Measurements from ENCODE around the gene NUP62.

NUP62 gene

GRCh38 chr19:49876422-49877019 lies 52.8 kb downstream of the NUP62 start:
- in situ Hi-C loops (cut with HindIII; ENCODE audit: low sequenced_read_pairs): no loop called here
- TF ChIP-seq CTCF (IDR thresholded peaks at IDR 0.05; ENCODE audit: low read depth, low read length): no peak
- peak overlapping the region; percentile 100 for H3K4me3 ChIP-seq (ENCODE audit: low read depth, low read length)
- DNase-seq (ENCODE audit: low read depth, low spot score): peak; percentile 99

- no peak for TF ChIP-seq CTCF (IDR thresholded peaks at IDR 0.05; ENCODE audit: low read depth, low read length)
- DNase-seq (ENCODE audit: low read depth, low spot score): peak; percentile 56
- in situ Hi-C loops (cut with HindIII; ENCODE audit: low sequenced_read_pairs): no loop called here
These were observed 53.4 kb downstream of the NUP62 start for GRCh38 chr19:49875857-49876421.

GRCh38 chr19:49875177-49875576 lies 54.1 kb downstream of the NUP62 start:
- no peak for DNase-seq (ENCODE audit: low read depth, low spot score)
- TF ChIP-seq CTCF (IDR thresholded peaks at IDR 0.05; ENCODE audit: low read depth, low read length): no peak

More at GRCh38 chr19:49875857-49876421, 53.4 kb downstream of the NUP62 start:
- H3K4me3 ChIP-seq (ENCODE audit: low read depth, low read length): peak overlapping the region; percentile 100

GRCh38 chr19:49874503-49875157 lies 54.7 kb downstream of the NUP62 start:
- H3K4me3 ChIP-seq (ENCODE audit: low read depth, low read length): no peak overlapping the region
- DNase-seq (ENCODE audit: low read depth, low spot score): no peak
- in situ Hi-C loops (cut with HindIII; ENCODE audit: low sequenced_read_pairs): no loop called here
- TF ChIP-seq CTCF (IDR thresholded peaks at IDR 0.05; ENCODE audit: low read depth, low read length): no peak

More at GRCh38 chr19:49875177-49875576, 54.1 kb downstream of the NUP62 start:
- in situ Hi-C loops (cut with HindIII; ENCODE audit: low sequenced_read_pairs): no loop called here
- peak overlapping the region; percentile 100 for H3K4me3 ChIP-seq (ENCODE audit: low read depth, low read length)

GRCh38 chr19:49873834-49874233 lies 55.5 kb downstream of the NUP62 start:
- TF ChIP-seq CTCF (IDR thresholded peaks at IDR 0.05; ENCODE audit: low read depth, low read length): no peak
- no peak overlapping the region for H3K4me3 ChIP-seq (ENCODE audit: low read depth, low read length)
- in situ Hi-C loops (cut with HindIII; ENCODE audit: low sequenced_read_pairs): no loop called here
- no peak for DNase-seq (ENCODE audit: low read depth, low spot score)

- in situ Hi-C loops (cut with HindIII; ENCODE audit: low sequenced_read_pairs): no loop called here
- no peak for TF ChIP-seq CTCF (IDR thresholded peaks at IDR 0.05; ENCODE audit: low read depth, low read length)
- no peak overlapping the region for H3K4me3 ChIP-seq (ENCODE audit: low read depth, low read length)
- no peak for DNase-seq (ENCODE audit: low read depth, low spot score)
These were observed 56.2 kb downstream of the NUP62 start for GRCh38 chr19:49873129-49873521.

Measured in astrocyte of the spinal cord (primary cell).